SIG-M5 (cell line): ENCODE data around the gene NOVA1.

Source experiments
- DNase-seq: peaks from one replicate; lab custom pipeline; 2025; lab: John Stamatoyannopoulos, UW

Gene NOVA1

DNA sequence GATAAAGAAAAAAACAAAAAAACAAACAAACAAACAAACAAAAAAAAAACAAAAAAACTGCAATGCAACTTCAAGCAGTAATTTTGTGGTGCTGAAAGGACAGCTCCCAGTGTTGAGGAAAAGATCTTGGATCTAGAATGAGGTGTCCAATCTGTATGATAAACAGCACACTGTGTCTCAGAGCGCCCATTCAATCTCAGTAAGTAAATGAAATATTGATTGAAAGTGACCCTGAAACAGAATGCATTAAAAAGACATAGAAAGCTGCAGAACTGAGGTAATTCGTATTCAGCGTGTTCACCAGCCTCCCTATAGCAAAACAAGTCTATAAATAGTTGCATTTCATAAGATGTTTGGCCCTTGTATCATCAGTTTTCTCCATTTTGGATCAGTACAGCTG lies 153.0 kb downstream of the NOVA1 start:
- no peak for DNase-seq

DNA sequence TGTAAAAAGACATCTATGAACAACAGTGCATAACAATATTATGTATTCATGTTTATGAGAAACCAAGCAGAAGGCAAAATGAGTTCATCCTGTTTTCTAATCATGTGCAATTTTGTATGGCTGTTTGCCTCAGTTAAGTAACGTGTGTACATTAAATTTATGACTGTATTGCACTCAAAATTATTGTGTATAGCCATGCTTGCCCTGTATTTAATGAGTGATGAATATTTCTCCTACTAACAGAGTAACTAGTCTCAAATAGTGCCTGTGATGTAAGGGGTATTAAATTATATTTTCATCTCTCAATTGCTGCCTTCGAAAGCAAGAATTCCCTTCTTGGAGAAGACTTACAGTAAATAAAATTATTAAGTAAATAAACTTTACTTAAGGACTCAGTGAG lies 154.2 kb downstream of the NOVA1 start:
- DNase-seq, result no peak

DNA sequence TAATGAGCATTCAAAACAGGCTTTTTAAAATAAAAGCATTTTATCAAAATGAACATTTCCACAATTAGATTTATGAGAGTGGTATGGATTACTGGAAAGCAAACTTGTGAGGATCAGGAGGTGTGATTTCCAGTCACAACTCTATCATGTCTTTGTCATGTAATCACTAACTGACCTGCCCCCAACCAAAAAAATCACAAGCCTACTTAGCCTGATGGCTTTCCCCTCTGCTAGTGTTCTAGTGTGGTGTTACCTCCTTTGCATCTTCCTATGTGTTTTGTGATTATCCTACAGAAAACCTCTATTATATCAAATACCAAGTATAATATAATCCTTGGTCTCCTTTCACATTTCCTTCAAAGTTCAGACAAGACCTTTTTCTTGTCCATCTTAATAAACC lies 168.6 kb downstream of the NOVA1 start:
- no peak for DNase-seq

DNA sequence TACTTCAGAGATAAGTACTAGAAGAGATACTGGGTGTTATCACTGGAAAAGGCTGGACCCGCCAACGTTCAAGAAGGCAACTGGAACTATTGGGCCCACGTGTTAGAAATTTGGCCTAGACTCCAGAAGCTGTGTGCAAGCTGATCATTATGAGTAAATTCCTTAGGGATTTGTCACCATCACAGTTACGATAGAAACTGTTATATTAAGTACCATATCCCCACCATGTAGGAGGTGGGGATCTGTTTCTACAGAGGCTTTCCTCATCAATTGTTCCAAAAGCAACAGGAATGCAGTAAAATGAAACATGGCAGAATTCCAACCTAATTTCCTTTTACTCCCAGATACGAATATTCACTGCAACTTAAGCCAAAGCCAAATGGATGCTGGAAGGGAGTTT lies 170.7 kb downstream of the NOVA1 start:
- DNase-seq, result no peak

DNA sequence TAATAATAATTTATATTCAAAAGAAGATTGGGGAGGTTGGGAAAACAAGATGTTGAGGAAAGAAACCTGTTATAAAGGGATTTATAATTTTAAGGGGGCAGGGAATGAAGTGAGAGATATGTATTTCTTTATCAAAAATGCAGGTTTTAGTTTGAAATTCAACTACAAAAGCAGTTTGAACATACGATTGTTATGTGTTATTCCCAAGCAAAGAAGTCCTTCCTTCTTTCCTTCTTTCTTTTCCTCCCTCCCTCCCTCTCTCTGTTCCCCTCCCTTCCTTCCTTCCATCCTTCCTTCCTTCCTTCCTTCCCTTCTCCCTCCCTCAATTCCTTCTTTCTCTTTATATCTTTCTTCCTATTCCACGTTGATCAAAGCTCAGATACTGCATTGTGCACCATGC lies 173.3 kb downstream of the NOVA1 start:
- DNase-seq, result no peak

DNA sequence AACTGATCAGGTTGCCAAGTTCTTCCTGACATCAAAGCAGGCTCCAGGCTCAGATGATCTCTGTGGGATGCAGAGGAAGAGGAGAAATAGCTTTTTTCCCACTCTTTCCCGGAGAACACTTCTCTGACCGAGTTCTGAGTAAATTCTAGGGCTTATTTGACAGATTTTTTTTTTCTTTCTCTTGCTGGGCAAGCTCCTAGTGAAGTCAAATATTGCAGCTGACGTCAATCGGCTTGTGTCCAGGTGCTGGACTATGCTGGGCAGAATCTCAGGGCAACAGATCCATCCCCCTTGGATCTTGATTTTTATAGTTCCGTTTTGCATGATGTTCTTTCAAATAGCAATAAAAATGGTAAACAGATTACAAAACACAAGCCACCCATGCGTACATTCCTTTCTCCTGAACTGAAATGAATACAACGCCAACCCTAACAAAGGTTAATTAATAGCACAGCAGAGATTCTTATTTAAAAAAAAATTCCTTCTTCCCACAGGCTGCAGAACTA lies 182.2 kb downstream of the NOVA1 start:
- no peak for DNase-seq

DNA sequence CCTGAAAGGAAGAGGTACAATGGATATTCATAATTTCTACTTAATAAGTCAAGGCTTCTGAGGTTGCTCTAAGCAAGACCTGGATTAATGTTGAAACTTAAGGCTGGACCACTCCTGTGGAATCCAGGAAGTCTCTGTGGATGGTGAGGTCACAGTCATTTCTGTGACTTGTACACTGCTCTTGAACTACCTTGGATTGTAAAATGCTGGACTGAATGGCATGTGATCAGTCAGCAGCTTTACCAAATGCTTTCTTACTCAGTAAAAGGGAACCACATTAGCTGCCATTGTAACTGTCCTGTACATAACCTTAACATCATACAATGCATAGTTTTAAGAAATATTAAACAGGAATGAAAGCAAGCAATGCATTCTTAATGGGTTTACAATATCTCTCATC lies 182.9 kb downstream of the NOVA1 start:
- DNase-seq, result no peak

DNA sequence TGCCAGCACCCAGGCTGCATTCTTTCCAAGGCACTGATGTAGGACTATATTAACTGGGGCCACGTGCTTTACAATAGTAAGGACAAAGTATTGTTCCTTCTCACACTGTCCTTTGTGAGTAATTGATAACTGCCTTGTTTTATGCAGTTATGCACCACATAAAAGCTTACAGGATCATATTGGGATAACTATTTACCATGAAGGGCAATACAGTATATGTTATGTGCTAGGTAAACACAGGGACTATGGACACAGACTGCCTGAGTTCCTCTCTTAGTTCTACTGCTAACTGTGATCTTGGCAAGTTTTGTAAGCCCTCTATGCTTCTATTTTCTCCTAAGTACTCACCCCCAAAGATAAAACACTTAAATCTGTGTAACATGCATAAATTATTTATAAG lies 183.7 kb downstream of the NOVA1 start:
- DNase-seq, result no peak

DNA sequence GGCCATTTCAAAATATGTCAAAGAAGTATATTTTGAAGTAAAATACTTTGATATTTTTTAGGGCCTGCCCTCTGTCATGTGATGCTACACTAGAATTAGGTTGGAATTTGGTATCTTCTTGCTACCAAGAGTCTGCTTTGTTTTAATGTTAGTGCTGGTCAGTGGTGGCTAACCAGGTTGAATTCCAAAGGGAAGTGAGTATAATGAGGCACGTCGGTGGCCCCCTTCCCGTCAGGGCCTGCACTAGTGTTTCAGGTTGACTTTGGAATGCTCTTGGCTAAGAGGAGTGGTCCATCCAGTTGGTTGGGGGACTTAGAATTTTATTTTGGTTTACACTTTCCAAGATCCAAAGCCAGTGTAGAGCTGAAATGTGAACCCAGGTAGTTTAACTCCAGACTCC lies 185.4 kb downstream of the NOVA1 start:
- DNase-seq, result no peak

DNA sequence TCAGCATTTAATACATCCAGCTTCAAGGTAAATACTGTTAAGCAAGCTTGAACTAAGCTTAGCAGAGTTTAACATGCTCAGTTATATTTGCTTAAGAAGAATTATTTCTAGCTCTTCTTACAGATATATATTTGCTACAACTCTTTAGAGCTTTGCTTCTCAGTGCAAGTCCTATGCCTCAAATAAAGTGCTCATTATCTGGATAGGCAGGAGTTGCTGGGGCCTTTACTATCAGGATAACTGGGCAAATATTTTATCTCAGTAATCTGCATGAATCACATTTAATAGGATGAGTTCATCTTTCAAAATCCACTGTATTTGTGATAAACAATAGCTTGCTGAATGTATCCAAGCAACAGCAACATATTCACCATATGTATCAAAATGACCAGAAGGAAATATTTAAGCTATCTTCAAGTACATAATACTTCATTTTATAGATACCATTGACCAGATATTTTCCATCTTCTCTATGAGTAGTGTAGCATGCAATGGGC lies 187.6 kb downstream of the NOVA1 start:
- no peak for DNase-seq

DNA sequence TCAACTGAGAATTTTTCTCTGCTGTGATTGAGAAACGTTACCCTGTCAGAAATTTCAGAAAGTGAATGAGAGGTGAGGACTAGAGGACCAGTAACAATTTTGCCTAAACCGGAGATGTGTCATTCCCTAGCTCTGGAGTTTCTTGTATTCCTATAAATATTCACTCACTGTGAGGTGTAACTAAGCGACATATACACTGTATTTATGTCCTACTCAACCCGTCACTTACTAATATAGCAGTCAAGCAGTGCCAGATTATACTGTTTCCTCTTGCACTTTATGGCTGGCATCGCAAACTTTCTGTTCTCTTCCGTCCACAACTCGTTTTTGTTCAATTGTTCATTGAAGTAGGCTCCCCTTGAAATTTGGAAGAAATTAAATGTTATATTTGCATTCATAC lies 192.9 kb downstream of the NOVA1 start:
- no peak for DNase-seq

DNA sequence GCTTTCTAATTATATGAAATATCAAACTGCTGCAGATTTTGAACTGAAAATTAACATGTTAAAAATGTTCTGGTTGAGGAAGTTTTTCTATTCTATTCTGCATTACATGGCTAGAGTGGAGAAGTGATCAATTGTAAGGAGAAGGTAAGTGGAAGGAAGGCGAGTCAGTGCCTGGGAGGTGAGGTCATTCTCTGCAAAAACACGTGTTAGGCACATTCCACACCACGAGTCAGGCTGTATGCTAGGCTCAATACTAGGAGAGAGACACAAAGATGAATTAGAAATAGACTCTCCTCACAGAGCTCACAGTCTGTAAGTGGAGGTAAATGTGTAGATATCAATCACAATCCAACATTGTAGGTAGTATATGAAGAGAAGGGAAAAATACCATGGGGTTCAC lies 194.1 kb downstream of the NOVA1 start:
- DNase-seq, result no peak

DNA sequence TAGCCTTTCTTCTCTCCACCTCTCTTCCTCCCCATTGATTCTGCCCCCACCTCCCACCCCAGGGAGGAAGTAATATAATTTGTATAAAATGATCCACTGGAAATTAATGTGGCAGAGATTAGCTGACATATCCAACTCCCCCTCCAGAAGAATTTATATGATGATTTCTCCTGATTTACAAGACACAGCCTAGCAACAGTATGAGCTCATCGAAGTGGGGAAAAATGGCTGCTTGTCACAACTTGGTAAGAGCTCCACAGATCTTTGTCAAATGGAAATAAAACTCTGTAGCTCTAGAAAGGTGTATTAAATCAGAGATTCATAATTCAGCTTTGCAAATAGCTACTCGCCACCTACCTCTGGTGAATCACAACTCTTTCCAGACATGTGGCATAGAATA lies 195.7 kb downstream of the NOVA1 start:
- DNase-seq, result no peak

DNA sequence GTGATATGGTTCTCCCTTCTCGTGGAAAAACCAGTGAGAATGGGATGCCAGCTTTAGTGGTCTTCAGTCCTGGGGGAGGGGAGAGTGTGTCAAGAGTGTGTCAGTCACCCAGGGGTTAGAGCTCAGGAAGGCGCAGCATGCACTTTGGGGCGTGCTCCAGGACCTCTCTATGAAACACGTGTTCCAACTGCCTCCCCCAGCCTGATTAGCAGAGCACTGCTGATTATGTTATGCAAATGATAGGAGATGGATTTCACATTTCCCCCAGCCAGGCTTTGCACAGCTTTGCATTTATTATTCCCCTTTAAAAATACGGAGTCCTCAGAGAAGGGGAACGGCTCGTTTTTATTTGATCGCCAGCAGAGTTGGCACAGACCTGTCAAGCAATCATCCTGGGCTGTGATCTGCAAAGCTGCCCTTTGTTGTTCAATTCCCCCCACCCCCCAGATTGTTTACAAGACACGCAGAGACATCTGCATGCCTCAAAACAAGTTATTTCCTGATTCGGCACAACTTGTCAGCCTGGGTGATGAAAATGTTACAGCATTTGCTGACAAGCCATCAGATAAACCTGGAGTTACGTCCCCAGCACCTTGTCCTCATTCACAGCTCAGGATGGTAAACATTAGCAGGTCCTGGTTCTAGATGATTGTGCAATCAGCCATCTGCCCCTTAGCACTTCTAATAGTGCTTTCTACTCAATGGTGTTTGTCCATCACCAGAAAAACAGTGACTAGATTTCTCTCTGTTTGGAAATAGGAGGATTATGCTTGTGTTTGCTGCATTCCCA lies 196.5 kb downstream of the NOVA1 start:
- DNase-seq, result no peak

DNA sequence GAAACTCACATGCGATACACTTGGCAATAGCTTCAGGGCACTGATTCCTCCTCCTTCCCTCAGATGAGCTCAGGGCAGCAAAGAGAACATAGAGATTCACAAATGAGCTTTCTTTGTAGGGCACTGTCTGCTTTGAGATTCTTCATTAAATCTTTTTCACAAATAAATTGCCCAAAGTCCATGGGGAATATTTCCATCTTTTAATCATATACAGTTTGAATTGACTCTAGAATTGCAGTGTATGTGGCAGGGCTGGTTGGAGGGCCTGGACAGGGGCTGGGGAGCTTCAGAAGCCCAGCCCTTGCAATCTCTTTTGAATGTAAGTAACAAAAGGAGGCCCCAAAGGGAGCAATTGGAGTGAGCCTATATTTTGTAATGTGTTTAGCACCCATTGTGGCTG lies 197.5 kb downstream of the NOVA1 start:
- no peak for DNase-seq

DNA sequence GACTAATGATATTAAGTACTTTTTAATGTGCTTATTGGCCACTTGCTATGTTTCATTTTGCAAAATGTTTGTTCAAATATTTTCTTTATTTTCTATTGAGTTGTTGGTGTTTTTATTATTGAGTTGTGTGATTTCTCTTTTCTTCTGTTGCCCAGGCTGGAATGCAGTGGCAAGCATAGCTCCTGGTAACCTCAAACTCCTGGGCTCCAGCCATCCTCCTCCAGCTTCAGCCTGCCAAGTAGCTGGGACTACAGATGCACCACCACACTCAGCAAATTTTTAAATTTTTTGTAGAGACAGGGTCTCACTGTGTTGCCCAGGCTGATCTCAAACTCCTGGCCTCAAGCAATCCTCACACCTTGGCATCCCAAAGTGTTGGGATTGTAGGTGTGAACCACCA lies 199.2 kb downstream of the NOVA1 start:
- DNase-seq, result no peak
